ENCODE measurements around the gene YEATS2.
"Not testable (repeated sequence)": the region's sequence is repeated elsewhere in the genome, so short reads cannot be mapped to it uniquely, and the experiment has no call there.

The YEATS2 gene

GRCh38 chr3:183697610-183698317, at the start of gene YEATS2:
TSS of gene YEATS2 (plus strand) at chr3:183697797. CDS start at chr3:183715163, 17,366 bp downstream.
- DNase-seq = peak; percentile 83

- no peak for DNase-seq
Measured at GRCh38 chr3:183650554-183650953, 47.0 kb upstream of the YEATS2 start.

- DNase-seq = peak; percentile 28
Measured at GRCh38 chr3:183653209-183654064, 44.2 kb upstream of the YEATS2 start.

- no peak for DNase-seq
Measured at GRCh38 chr3:183654727-183655126, 42.9 kb upstream of the YEATS2 start.

GRCh38 chr3:183662099-183662498, 35.5 kb upstream of the YEATS2 start:
- DNase-seq = no peak

- DNase-seq = no peak
Measured at GRCh38 chr3:183664913-183665381, 32.6 kb upstream of the YEATS2 start.

GRCh38 chr3:183680061-183680460, 17.5 kb upstream of the YEATS2 start:
- no peak for DNase-seq

GRCh38 chr3:183687705-183688104, 9.9 kb upstream of the YEATS2 start:
- no peak for DNase-seq

- DNase-seq = peak; percentile 40
Measured at GRCh38 chr3:183688874-183689273, 8.7 kb upstream of the YEATS2 start.

- not testable (repeated sequence) for DNase-seq
Measured at GRCh38 chr3:183689621-183690020, 8.0 kb upstream of the YEATS2 start.

- no peak for DNase-seq
Measured at GRCh38 chr3:183690402-183690995, 7.1 kb upstream of the YEATS2 start.

- DNase-seq = no peak
Measured at GRCh38 chr3:183692436-183692835, 5.2 kb upstream of the YEATS2 start.

- no peak for DNase-seq
Measured at GRCh38 chr3:183695569-183696364, 1.8 kb upstream of the YEATS2 start.

GRCh38 chr3:183697123-183697609, 431 bp upstream of the YEATS2 start:
- no peak for DNase-seq

- DNase-seq = peak; percentile 41
Measured at GRCh38 chr3:183698318-183698751, 738 bp downstream of the YEATS2 start.

GRCh38 chr3:183698756-183699155, 1.2 kb downstream of the YEATS2 start:
- peak; percentile 19 for DNase-seq

- no peak for DNase-seq
Measured at GRCh38 chr3:183699238-183699947, 1.8 kb downstream of the YEATS2 start.

- DNase-seq = no peak
Measured at GRCh38 chr3:183701744-183702143, 4.1 kb downstream of the YEATS2 start.

- not testable (repeated sequence) for DNase-seq
Measured at GRCh38 chr3:183703892-183704291, 6.3 kb downstream of the YEATS2 start.

- no peak for DNase-seq
Measured at GRCh38 chr3:183710231-183710630, 12.6 kb downstream of the YEATS2 start.

GRCh38 chr3:183711516-183711915, 13.9 kb downstream of the YEATS2 start:
- DNase-seq = no peak

- DNase-seq = no peak
Measured at GRCh38 chr3:183714622-183715021, 17.0 kb downstream of the YEATS2 start.

Data from DMS53 (cell line).